Heart right ventricle (tissue), 12 donors: ENCODE measurements around the gene PRDM4. TPM values are rescaled to one million over a fixed set of nuclear protein-coding genes. Genes with fewer than 3 reads are reported as not detected.

Experiments
- polyA plus RNA-seq, 2 donors: library from polyadenylated mRNA; stranded (reverse); fragments of 200-250 nt; gene quantifications; one replicate each; pipeline ENCODE4 v1.2.3, GENCODE V29; 2013
- total RNA-seq, 10 donors: library from RNA; stranded (reverse); fragmentation: NEBNext Ultra II Directional in 3 of 10; extraction: Animal tissue kit (Norgen Biotek cat#: 25700) in 3 of 10; gene quantifications; one replicate each; pipeline versions ENCODE4 v1.2.1 to v1.2.4, GENCODE V29; 2021 to 2023
- donor health status: ischemic (EF 13 %, LVEDD 7.1; RV severe dilation, severe dysfunction).
- donor health status: healthy with polysubstance abuse.
- donor health status: DM: no; HTN: yes; CAD: no.
- donor health status: DM: no; HTN: no; CAD: no.
- donor health status: ischemic (EF 25% LVEDD 6.9; RV normal size, moderate dysfunction).
- donor health status: ischemic (EF 25% LVEDD 5.7; RV mildly dilated, moderate dysfunction).
- donor health status: healthy.
- donor health status: nonischemic (EF 11% LVEDD 7.7; RV severe dilation, severe dysfunction).
- donor health status: DM: yes; HTN: yes; CAD: no.
- donor health status: PGD.
- donor health status: ischemic (EF 29% LVEDD 5.4; RV normal size, mild dysfunction).
- donor health status: nonischemic (EF 23%, LVEDD 6.1; RV moderate dilation, normal function).

PRDM4 gene
- total and polyA plus RNA-seq, 12 donors: 6.1 to 15.4 (median 12.2) TPM

Other genes with a start within 250 kb of the PRDM4 start
- 10 to 100 TPM; 11.1 to 16.0 (median 13.8) TPM for gene PWP1, start 75.3 kb downstream of the PRDM4 start, total RNA-seq
- gene PWP1, start 75.3 kb downstream of the PRDM4 start, polyA plus RNA-seq: 10 to 100 TPM in 1 of 2 donors, 1 to 10 TPM in 1; 9.1 to 17.6 TPM
- gene ASCL4, start 13.6 kb upstream of the PRDM4 start, total RNA-seq: not detected
- gene ASCL4, start 13.6 kb upstream of the PRDM4 start, polyA plus RNA-seq: not detected